Calu3 (cell line): ENCODE data around the gene GOT2. TPM values are rescaled to one million over a fixed set of nuclear protein-coding genes. Genes with fewer than 3 reads are reported as not detected.

Source experiments
- BruUV-seq: library from RNA; stranded (reverse); fragments of 400-500 nt; replicated peaks from 2 replicates; lab custom pipeline; 2021; lab: Mats Ljungman, UMichigan
- CTCF ChIA-PET: fragments of 300-600 bp; sonication (Branson Sonifier 250); formaldehyde crosslinking; loops from one replicate; lab custom pipeline; 2022; ENCODE audit warnings: antibody characterized with exemption; lab: Charles Lee
- DNase-seq: peaks from one replicate; pipeline ENCODE4 v3.0.0; 2022
- H3K27ac Mint-ChIP-seq: one replicate; pipeline ENCODE4 v1.8.0; 2022; ENCODE audit warnings: mixed read lengths; ENCODE audit not compliant: unreplicated experiment
- H3K27me3 Mint-ChIP-seq: one replicate; pipeline ENCODE4 v1.8.0; 2022; ENCODE audit warnings: mixed read lengths; ENCODE audit not compliant: unreplicated experiment
- H3K36me3 Mint-ChIP-seq: one replicate; pipeline ENCODE4 v1.8.0; 2022; ENCODE audit warnings: mild to moderate bottlenecking, moderate library complexity, mixed read lengths; ENCODE audit not compliant: insufficient read depth, unreplicated experiment
- H3K4me1 Mint-ChIP-seq: one replicate; pipeline ENCODE4 v1.8.0; 2022; ENCODE audit warnings: mild to moderate bottlenecking, low read depth, mixed read lengths; ENCODE audit not compliant: unreplicated experiment
- H3K4me3 Mint-ChIP-seq: one replicate; pipeline ENCODE4 v1.8.0; 2022; ENCODE audit warnings: mild to moderate bottlenecking, low read depth, moderate library complexity, mixed read lengths; ENCODE audit not compliant: unreplicated experiment
- H3K9me3 Mint-ChIP-seq: one replicate; pipeline ENCODE4 v1.8.0; 2022; ENCODE audit warnings: low read depth, mixed read lengths; ENCODE audit not compliant: unreplicated experiment
- CTCF ChIP-seq: fragments of 200-600 bp; IDR thresholded peaks from one replicate; pipeline ENCODE4 v1.8.0; 2022; ENCODE audit warnings: antibody characterized with exemption; ENCODE audit not compliant: unreplicated experiment
- intact Hi-C: fragments of 100-400 bp; cut with micrococcal nuclease; formaldehyde crosslinking; loops from one replicate; pipeline ENCODE4 v1.10.0; 2022; ENCODE audit not compliant: unreplicated experiment
- total RNA-seq: library from RNA; stranded (reverse); gene quantifications from 2 replicates; pipeline ENCODE4 v1.2.3, GENCODE V29; 2022

The GOT2 gene
- total RNA-seq, 1 experiment from 2014 or later: 162 TPM

GRCh38 chr16:58767581-58767980, 33.5 kb upstream of the GOT2 start:
- Mint-ChIP-seq H3K27me3 (peaks cover 47% of the 10 kb centered on the region), H3K36me3 (no peaks in the 10 kb centered on the region), H3K27ac (no peak overlapping the region), H3K4me1 (no peaks in the 10 kb centered on the region), H3K9me3 (no peaks in the 10 kb centered on the region), H3K4me3 (no peak overlapping the region)
- intact Hi-C loops: no loop called here
- BruUV-seq: no TSS peak
- DNase-seq: no peak
- TF ChIP-seq CTCF: no peak
- CTCF ChIA-PET: interaction anchor here (0.9 kb wide), 1 partner anchor 11 kb away, joined by 3 read pairs; no protein-coding TSS in a partner anchor

GRCh38 chr16:58756650-58757332, 22.7 kb upstream of the GOT2 start:
- BruUV-seq: no TSS peak
- H3K4me3 Mint-ChIP-seq: no peak overlapping the region
- DNase-seq: no peak
- H3K27ac Mint-ChIP-seq: no peak overlapping the region
- intact Hi-C loops: loop anchor here (2.0 to 10.0 kb wide), 3 partner anchors 78 to 412 kb away; no protein-coding TSS in a partner anchor
- no peak for TF ChIP-seq CTCF
- peaks cover 31% of the 10 kb centered on the region for H3K27me3 Mint-ChIP-seq
- CTCF ChIA-PET: interaction anchor here (0.5 to 1.8 kb wide), 5 partner anchors 11 to 421 kb away, joined by 3 to 17 read pairs (median 3); partner anchors contain the start of gene SLC38A7
- no peaks in the 10 kb centered on the region for H3K4me1 Mint-ChIP-seq
- H3K9me3 Mint-ChIP-seq: no peaks in the 10 kb centered on the region
- no peaks in the 10 kb centered on the region for H3K36me3 Mint-ChIP-seq

GRCh38 chr16:58755989-58756649, 22.0 kb upstream of the GOT2 start:
- intact Hi-C loops: loop anchor here (2.0 to 10.0 kb wide), 3 partner anchors 77 to 411 kb away; no protein-coding TSS in a partner anchor
- CTCF ChIA-PET: interaction anchor here (0.5 to 1.8 kb wide), 9 partner anchors 11 to 420 kb away, joined by 3 to 17 read pairs (median 3); partner anchors contain the start of gene SLC38A7
- Mint-ChIP-seq H3K4me3 (no peak overlapping the region), H3K4me1 (no peaks in the 10 kb centered on the region), H3K27me3 (peaks cover 31% of the 10 kb centered on the region), H3K36me3 (no peaks in the 10 kb centered on the region), H3K9me3 (no peaks in the 10 kb centered on the region), H3K27ac (no peak overlapping the region)
- DNase-seq: peak; percentile 52
- no TSS peak for BruUV-seq
- peak; percentile 30 for TF ChIP-seq CTCF

- Mint-ChIP-seq H3K27me3 (peaks cover 31% of the 10 kb centered on the region), H3K9me3 (no peaks in the 10 kb centered on the region), H3K36me3 (no peaks in the 10 kb centered on the region), H3K4me1 (no peaks in the 10 kb centered on the region), H3K4me3 (no peak overlapping the region), H3K27ac (no peak overlapping the region)
- intact Hi-C loops: loop anchor here (10.0 kb wide), 1 partner anchor 409 kb away; no protein-coding TSS in a partner anchor
- no peak for TF ChIP-seq CTCF
- CTCF ChIA-PET: no interaction called here
- BruUV-seq: no TSS peak
- no peak for DNase-seq
Observed at GRCh38 chr16:58753711-58754134, 19.6 kb upstream of the GOT2 start.
